Cardiac septum (tissue), 1 donor: ENCODE measurements around the gene CBFA2T3. TPM values are rescaled to one million over a fixed set of nuclear protein-coding genes. Genes with fewer than 3 reads are reported as not detected.

Experiments
- DNase-seq: peaks from one replicate; pipeline ENCODE4 v3.0.0-alpha.2; 2020; ENCODE audit warnings: low spot score
- intact Hi-C: fragments of 100-400 bp; cut with DNase I; formaldehyde crosslinking; loops from one replicate; pipeline ENCODE4 v1.14.0; 2022
- total RNA-seq: library from RNA; stranded (reverse); fragmentation: NEBNext Ultra II Directional; extraction: Animal tissue kit (Norgen Biotek cat#: 25700); gene quantifications from one replicate; pipeline ENCODE4 v1.2.1, GENCODE V29; 2021
- donor health status: DM: no; HTN: no; CAD: no.

Gene CBFA2T3
- total RNA-seq, 1 donor from 2014 or later: 5.9 TPM

- intact Hi-C loops: no loop called here
- DNase-seq: no peak
Measured at GRCh38 chr16:88917146-88917914, 59.7 kb downstream of the CBFA2T3 start.

- no peak for DNase-seq
- intact Hi-C loops: no loop called here
Measured at GRCh38 chr16:88915639-88916327, 61.2 kb downstream of the CBFA2T3 start.

DNA sequence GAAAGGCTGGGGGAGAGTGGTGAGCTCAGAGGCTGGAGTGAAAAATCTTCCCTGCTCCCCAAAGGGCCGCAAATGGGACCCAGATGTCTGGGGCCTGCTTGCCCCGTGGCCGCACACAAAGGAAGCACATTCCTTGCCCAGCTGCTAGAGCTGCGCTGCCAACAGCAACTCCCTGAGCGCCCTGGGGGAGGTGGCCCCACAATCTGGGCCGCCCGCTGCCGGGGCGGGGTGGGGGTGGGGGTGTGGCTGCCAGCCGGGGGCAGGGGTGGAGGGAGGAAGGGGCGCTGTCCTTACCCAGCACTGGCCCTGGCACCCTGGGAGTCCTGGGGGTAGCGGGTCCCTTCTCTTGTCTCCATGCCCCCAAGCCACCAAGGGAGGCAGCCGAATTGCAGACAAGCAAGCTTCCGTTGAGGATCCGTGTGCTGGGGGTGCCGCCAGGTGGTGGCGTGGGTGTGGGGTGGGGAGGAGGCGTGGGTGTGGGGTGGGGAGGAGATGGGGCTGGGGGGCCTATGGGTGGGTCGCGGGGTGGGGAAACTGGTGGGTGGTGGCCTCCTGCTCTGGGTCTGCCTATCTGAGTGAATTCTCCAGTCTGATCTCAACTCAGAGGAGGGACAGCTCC lies 62.1 kb downstream of the CBFA2T3 start:
- no peak for DNase-seq
- intact Hi-C loops: no loop called here

GRCh38 chr16:88913870-88914269 lies 63.1 kb downstream of the CBFA2T3 start:
- DNase-seq: no peak
- intact Hi-C loops: no loop called here

GRCh38 chr16:88913001-88913612 lies 63.9 kb downstream of the CBFA2T3 start:
- no peak for DNase-seq
- intact Hi-C loops: no loop called here

GRCh38 chr16:88912556-88912955 lies 64.5 kb downstream of the CBFA2T3 start:
- intact Hi-C loops: no loop called here

DNA sequence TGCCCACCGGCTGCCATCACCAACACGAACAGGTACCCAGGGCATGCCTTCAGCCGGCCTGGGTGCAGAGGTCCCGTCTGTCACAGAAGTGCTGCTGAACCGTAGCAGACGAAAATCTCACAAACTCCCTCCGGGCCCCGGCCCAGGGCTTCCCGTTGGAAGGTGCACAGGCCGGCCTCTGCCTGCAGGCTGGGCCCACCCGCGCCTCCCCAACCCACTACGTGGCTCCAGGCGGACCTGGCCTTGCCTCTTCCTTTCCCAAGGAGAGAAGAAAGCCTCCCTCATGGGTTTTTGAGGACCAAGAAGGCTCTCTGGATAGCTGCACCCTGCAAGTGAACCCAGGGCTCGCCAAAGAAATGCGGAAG lies 65.1 kb downstream of the CBFA2T3 start:
- intact Hi-C loops: no loop called here
- no peak for DNase-seq

More at GRCh38 chr16:88912556-88912955, 64.5 kb downstream of the CBFA2T3 start:
- no peak for DNase-seq

DNA sequence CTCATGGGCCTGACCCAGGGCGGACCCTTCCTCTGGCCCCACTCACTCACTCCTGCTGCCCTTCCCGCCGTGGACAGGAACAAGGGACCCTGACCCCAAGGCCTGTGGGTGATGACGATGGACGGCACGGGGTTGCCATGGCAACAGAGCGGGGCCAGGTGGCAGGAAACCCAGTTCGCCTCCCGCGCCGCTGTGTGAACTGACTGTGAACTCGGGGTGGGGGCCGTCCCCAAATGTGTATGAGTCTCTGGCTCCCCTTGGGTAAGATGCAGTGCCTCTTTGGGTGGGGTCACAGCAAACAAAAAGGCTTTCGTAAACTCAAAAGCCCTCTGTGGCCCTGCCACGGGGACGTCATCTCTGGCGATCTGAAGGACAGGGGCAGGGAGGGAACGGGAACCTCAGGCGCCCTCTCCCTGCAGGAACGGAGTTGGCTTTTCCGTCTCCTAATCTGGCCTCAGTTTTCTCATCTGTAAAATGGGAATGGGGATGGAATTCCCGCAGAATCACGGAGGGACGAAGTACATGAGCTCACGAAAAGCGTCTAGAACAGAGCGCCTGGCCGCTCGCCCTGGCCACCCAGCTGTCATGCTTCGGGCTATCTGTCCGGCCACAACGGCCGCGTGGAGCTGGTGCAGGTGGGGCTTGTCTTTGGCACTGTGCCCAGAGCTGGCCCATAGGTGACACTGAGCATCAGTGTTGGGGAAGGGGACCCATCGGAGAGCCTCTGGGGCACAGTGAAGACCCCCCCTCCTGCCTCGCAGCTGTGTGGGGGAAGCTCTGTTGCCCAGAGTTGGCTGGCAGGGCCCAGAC lies 65.7 kb downstream of the CBFA2T3 start:
- intact Hi-C loops: no loop called here
- DNase-seq: no peak

DNA sequence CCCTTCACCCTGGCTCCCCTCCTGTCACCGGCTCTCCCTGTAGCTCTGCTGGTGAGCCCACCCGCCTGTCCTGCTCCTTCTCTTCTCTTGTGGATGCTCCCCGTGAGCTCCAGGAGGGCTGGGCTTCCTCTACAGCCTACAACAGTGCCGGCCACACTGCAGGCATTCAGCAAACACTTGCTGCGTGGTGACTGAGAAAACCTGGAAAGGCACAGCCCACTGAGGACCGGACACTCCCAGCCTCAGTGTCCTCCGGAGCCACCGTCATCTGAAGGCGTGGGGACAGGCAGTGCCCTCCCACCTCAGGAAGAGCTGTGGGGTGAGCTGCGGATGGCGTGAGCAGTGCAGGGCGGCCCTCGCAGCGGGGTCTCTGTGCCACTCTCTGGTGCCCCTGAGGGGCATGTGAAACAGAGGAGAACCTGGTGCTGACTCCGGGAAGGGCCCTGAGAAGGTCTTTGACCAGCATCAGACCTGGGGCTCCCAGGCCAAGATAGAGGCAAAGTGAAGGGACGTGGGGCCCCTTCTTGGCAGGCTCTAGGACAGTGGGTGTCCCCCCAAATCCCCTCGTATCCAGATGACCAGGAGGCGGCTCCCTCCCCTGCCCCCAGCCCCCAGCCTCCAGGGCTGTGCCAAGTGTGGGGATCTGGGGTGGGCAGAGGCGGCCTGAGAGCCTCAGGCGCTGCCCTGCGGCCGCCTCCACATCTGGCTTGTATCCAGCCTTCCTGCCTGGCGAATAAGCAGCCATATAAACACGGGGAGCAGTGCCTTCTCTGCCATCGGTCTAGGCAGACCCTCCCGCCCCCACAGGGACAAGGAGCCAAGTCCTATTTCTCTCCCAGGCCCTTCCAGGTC lies 66.5 kb downstream of the CBFA2T3 start:
- no peak for DNase-seq
- intact Hi-C loops: no loop called here

GRCh38 chr16:88909431-88910210 lies 67.4 kb downstream of the CBFA2T3 start:
- DNase-seq: no peak

GRCh38 chr16:88908307-88908706 lies 68.7 kb downstream of the CBFA2T3 start:
- intact Hi-C loops: no loop called here

More at GRCh38 chr16:88909431-88910210, 67.4 kb downstream of the CBFA2T3 start:
- intact Hi-C loops: no loop called here

GRCh38 chr16:88907768-88908167 lies 69.2 kb downstream of the CBFA2T3 start:
- intact Hi-C loops: no loop called here
- DNase-seq: no peak

More at GRCh38 chr16:88908307-88908706, 68.7 kb downstream of the CBFA2T3 start:
- DNase-seq: no peak

- no peak for DNase-seq
- intact Hi-C loops: no loop called here
Measured at GRCh38 chr16:88906535-88907105, 70.4 kb downstream of the CBFA2T3 start.

GRCh38 chr16:88906020-88906419 lies 71.0 kb downstream of the CBFA2T3 start:
- intact Hi-C loops: no loop called here
- no peak for DNase-seq

DNA sequence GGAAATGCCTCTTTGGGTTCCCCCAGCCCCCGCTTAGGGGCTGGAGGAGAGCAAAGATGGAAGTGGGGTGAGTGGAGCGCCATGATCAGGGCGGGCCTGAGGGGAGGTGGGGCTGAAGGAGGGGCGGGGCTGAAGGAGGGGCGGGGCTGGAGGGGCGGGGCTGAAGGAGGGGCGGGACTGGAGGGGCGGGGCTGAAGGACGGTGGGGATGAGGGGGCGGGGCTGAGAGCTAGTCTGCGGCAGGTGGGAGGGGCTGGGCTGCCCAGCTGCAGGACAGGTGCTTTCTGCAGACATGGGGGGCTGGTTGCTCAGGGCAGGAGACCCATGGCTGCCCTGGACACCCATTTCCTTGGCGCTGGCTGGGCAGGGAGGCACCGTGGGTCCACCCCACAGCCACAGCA lies 71.4 kb downstream of the CBFA2T3 start:
- intact Hi-C loops: no loop called here
- no peak for DNase-seq

DNA sequence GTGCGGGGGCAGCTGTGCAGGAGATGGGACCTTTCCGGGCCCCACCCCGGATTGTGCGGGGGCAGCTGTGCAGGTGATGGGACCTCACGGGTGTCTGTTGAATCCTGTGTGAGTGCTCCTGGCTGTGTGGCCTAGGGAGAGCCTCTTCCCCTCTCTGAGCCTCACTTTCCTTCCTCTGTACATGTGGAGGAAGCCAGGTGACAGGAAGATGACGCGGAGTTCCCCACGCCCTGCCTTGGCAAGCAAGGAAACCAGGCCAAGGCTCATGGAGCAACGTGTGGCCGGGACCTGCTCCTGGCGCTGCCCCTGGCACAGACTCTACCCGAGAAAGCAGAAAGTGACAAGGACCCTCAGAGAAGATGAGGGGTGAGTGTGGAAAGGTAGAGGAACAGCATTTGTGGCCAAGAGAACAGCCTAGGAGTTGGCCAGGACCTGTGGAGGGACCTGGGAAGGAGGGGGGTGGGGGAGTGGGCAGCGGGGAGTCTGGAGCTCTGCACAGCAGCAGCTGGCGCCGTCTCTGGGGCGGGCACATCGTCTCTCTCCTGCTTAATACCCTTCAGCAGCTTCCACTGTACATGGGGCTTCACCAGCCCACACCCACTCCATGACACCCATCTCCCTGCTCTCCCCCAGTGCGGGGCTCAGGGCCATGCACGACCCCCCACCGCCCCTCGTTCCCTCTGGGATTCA lies 72.2 kb downstream of the CBFA2T3 start:
- DNase-seq: no peak
- intact Hi-C loops: no loop called here

- DNase-seq: no peak
- intact Hi-C loops: no loop called here
Measured at GRCh38 chr16:88903267-88903666, 73.7 kb downstream of the CBFA2T3 start.
